DMS114 treated with DMSO at 0.1 percent for 48 hours (cell line): ENCODE results near the gene TBC1D10B.

Source experiments
- DNase-seq: peaks from one replicate; lab custom pipeline; 2025; ENCODE audit not compliant: unreplicated experiment; lab: John Stamatoyannopoulos, UW

The TBC1D10B gene

GRCh38 chr16:30375864-30376263 lies 5.6 kb upstream of the TBC1D10B start:
- no peak for DNase-seq

- DNase-seq = no peak
Observed at GRCh38 chr16:30374538-30374937, 4.2 kb upstream of the TBC1D10B start, which contains the start of gene MYL11. Gene MYL11, plus strand, starts transcription at chr16:30374802. Its CDS starts 56 bp downstream, at chr16:30374858.

- no peak for DNase-seq
Observed at GRCh38 chr16:30372725-30373124, 2.4 kb upstream of the TBC1D10B start.

- DNase-seq = no peak
Observed at GRCh38 chr16:30372038-30372712, 1.9 kb upstream of the TBC1D10B start.

DNA sequence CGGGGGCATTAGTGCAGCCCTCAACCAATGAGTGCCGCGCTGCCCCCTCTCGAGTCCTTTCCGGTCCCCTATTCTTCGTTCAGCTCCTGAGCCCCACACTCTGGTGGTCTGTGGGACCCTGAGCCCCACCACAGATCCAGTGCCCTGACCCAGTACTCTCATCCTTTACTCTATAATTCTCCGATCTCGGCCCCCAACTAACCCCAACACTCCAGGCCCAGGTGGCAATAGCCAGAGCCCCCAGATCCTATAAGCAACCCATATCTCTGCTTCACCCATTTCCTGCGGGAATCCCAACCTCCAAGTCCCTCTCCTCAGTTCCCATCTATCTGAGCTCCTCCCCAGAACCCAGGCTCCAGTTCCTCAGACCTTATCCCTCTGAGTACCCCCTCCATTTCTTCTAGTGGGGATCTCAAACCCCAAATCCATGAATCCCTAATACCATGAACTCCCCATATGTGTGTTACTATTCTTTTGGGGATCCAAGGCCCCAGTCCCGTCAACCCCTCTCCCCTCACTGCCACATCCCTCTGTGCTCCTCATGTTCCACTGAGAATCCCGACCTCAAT lies 1.0 kb upstream of the TBC1D10B start:
- DNase-seq = no peak

- no peak for DNase-seq
Observed at GRCh38 chr16:30369938-30370455, 297 bp downstream of the TBC1D10B start.

DNA sequence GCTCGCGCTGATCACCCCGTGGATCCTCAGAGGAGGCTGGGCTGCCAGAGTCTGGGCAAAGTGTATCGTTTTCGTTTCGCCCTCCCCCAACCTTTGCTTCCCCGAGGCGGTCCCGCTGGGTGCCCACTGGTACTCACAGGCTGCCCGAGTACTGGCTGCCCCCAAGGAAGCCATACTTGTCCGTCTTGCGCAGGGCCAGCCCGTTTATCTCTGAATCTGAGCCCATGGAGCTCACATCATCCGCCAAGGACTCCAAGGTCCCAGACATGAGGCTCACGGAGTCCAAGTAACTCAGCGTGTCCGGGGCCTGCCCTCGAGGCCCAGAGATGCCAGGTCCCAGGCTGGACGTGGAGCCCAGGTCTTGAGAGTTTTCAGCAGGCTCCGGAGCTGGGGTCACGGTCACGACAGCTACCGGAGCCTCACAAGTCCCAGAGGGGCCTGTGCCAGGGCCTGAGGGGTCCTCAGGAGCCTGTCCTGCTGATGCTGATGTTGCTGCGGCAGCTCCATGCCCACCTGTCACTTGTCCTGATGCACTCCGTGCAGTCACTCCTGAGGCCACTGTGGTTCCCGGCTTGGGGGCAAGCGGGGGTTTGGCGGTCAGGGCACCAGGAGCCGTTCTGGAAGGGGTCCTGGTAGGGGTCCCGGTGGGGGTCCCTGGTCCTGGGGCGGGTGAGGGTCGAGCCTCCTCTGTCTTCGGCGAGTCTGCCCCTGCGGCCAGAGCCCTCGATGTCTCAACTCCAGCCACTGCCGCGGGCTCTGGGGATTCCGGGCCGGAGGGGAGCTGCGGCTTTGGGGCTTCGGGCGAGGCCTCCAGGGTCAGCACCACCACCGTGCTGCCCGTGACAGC lies 980 bp downstream of the TBC1D10B start:
- no peak for DNase-seq

DNA sequence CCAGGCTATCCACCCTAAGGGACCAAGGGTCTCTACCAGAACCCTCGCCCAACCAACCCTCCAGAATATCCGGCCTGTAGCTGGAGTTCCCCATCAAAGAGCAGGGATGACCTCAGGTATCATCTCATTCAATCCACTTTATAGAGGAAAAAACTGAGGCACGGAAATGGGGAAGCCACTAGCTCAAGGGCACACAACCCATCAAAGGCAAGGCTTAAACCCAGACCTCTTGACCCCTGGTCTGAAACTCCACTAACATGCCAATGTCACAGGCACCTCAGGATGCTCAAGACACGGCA lies 1.6 kb downstream of the TBC1D10B start:
- no peak for DNase-seq

GRCh38 chr16:30368122-30368791 lies 2.0 kb downstream of the TBC1D10B start:
- no peak for DNase-seq

DNA sequence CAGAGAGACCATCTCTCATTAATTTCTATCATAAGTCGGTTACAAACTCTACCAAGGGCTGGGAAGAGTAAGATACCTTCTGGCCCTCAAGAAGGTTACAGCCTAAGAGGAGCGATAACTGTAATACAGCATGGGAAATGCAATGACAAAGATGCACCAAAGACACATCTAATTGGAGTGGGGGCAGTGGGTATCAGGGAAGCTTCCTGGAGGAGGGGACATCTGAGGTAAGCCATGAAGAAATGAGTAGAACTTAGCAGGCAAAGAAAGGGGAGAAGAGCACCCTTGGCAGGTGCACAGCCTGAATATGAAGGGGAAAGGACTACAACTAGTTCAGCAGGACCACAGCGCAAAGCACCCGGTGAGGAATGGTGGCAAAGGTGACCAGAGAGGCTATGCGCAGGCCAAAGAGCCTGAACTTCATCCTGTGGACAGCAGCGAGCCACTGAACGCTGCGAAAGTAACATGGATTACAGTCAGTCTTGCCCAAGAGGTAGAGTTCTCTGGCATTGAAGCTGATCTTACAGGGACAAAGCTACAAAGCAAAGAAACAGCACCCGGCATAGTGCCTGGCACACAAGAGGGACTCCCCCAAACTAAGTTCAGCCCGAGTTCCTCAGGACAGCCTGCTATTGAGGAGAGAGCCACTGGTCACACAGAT lies 2.8 kb downstream of the TBC1D10B start:
- DNase-seq = no peak

GRCh38 chr16:30366511-30366910 lies 3.8 kb downstream of the TBC1D10B start:
- no peak for DNase-seq

DNA sequence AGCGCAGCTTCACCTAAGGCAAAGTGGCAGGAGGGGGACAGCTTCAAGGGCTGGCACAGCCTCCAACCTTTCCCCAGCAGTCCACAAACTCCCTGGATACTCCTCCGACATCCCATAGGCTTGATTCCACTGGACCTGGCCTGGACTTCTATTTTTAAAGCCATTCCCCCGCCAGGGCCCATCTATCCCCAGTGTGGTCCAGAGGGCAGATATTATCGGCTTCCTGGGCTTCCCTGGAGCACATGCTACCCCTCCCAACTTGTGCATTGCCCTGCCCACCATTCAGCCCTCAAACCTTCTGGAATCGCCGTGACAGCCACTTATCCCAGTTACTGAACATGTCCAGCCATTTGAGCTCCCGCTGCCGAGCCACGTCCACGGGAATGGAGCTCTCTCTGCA lies 5.1 kb downstream of the TBC1D10B start:
- DNase-seq = no peak

DNA sequence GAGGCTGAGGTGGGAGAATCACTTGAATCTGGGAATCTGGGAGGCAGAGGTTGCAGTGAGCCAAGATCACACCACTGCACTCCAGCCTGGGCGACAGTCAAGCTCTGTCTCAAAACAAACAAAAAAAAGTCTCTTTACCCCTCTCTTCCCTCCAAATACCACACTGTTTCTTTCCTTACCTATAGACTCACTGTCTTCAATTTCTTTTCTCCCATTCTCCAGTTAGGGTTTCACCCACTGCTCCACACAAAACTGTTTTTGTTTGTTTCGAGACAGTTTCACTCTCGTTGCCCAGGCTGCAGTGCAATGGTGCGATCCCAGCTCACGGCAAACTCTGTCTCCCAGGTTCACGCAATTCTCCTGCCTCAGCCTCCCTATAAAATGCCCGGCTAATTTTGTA lies 9.1 kb downstream of the TBC1D10B start:
- DNase-seq = no peak

DNA sequence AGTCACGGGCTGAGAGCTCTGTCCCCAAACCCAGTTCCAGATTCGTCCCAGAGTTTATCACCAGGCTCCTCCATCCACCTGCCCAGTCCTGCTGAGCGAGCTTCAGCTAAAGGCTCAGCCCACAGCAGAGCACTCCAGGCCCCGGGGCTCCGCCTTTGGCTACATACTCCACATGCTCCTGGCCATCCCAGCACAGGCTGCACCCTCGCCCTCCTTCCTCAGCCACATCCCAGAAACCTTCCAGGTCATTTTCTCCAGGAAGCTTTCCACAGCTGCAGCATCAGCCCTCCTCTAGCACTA lies 10.5 kb downstream of the TBC1D10B start:
- no peak for DNase-seq

DNA sequence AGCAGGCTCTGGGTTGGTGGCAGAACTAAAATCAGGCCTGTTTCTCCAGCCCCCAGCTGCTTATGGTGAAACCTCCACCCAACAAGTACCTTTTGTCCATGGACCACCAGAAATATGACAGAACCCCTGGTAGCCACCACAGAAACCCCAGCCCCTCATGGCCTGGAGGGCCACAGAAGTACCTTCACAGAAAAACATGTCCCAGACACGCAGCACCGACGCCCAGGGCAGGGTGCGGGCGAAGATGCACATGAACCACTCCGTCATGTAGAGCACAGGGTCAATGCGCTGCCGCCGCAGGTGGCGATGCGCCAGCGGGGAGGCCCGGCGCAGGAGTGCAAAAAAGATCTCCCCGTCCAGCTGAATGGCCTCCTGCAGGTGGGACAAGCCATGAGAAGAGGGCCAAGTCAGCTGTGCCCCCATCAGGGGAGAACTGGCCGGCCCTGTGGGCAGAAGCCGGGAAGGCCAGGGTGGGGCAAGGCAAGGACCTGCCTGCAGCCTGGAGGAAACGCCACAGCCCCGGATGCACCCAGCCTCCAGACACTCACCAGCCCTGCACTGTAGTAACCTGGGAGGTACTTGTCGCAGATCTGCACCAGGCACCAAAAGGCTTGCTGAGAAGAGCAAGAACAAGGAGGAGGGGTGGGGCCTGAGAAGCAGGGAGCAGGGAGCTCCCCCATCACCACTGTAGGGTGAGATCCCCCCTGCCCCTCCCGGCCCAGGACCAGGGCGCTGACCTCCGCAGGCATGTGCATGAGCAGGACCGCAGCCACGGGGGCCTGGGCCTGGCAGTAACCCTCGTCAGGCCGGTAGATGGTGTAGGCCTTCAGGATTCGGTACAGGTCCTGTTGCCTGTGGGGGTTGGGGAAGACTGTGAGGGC lies 11.1 kb downstream of the TBC1D10B start:
- DNase-seq = no peak

DNA sequence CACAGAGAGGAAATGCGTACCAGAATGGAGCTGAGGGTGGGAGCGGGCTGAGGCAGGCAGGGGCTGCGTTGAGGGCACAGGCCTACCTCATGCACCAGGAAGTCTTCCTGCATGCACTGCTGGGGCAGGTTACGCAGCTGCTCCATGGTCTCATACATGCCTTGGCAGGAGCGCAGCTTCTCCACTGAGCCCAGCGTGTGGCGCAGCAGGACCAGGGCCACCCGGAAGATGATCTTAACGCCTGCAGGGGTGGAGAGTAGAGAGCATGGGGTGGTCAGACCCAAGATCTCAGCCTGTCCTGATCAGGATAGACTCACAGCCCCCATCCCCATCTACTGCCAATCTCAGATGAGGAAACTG lies 11.7 kb downstream of the TBC1D10B start:
- no peak for DNase-seq

- no peak for DNase-seq
Observed at GRCh38 chr16:30357715-30358576, 12.3 kb downstream of the TBC1D10B start.

- DNase-seq = no peak
Observed at GRCh38 chr16:30357085-30357714, 13.1 kb downstream of the TBC1D10B start.
